PFSK-1 (cell line): ENCODE data around the gene USP30.

Source experiments
- FOXP2 ChIP-seq: optimal IDR thresholded peaks from 2 replicates; pipeline ENCODE3; 2011; ENCODE audit warnings: borderline replicate concordance, control low read depth, inconsistent platforms; ENCODE audit not compliant: insufficient read depth; ENCODE audit errors: extremely low read length, extremely low read depth
- POLR2AphosphoS5 ChIP-seq: IDR thresholded peaks from 2 replicates; pipeline ENCODE4 v1.6.1; 2012; ENCODE audit warnings: low read depth, mild to moderate bottlenecking, control low read depth, low read length, moderate library complexity
- REST ChIP-seq, 2 experiments: IDR thresholded peaks; 2 replicates each; pipeline versions ENCODE4 v1.6.1 to v1.8.0; 2011 to 2012; ENCODE audit warnings: low read depth in 2 of 2, low read length in 2 of 2, control low read depth in 1 of 2, inconsistent platforms in 1 of 2, mild to moderate bottlenecking in 1 of 2, moderate library complexity in 1 of 2; ENCODE audit not compliant: insufficient read depth in 1 of 2
- SIN3A ChIP-seq: IDR thresholded peaks from 2 replicates; pipeline ENCODE4 v1.6.1; 2012; ENCODE audit warnings: mild to moderate bottlenecking, low read length, moderate library complexity, borderline replicate concordance; ENCODE audit not compliant: insufficient read depth
- TAF1 ChIP-seq: IDR thresholded peaks from 2 replicates; pipeline ENCODE4 v1.6.1; 2012; ENCODE audit warnings: low read length, control low read depth, borderline replicate concordance; ENCODE audit not compliant: insufficient read depth

- TF ChIP-seq POLR2AphosphoS5 = no peak
- TF ChIP-seq REST (IDR thresholded peaks at IDR 0.05; ENCODE audit: insufficient read depth in 1 of 2, low read depth in 2 of 2, low read length in 2 of 2) = no peak
- TF ChIP-seq SIN3A = no peak
- TF ChIP-seq TAF1 = no peak
- TF ChIP-seq FOXP2 = no peak
Measured at GRCh38 chr12:109116611-109116949, 64.2 kb downstream of the USP30 start.
